ENCODE results near the gene MBD3L2.
"Not testable (repeated sequence)": the region's sequence is repeated elsewhere in the genome, so short reads cannot be mapped to it uniquely, and the experiment has no call there.

The MBD3L2 gene

GRCh38 chr19:7063339-7063738 lies 14.2 kb downstream of the MBD3L2 start:
- DNase-seq: no peak

GRCh38 chr19:7063764-7064418 lies 14.8 kb downstream of the MBD3L2 start:
- no peak for DNase-seq

GRCh38 chr19:7067122-7067521 lies 18.0 kb downstream of the MBD3L2 start:
- not testable (repeated sequence) for DNase-seq

- no peak for DNase-seq
Observed at GRCh38 chr19:7067716-7068115, 18.6 kb downstream of the MBD3L2 start.

- DNase-seq: no peak
Observed at GRCh38 chr19:7068599-7068998, 19.5 kb downstream of the MBD3L2 start.

GRCh38 chr19:7069042-7069903 lies 20.2 kb downstream of the MBD3L2 start, which contains the start of gene ZNF557:
TSS of gene ZNF557 (plus strand) at chr19:7069703. CDS start at chr19:7075075, 5,372 bp downstream.
- DNase-seq: peak; percentile 99

- DNase-seq: no peak
Observed at GRCh38 chr19:7069904-7070226, 20.7 kb downstream of the MBD3L2 start.

GRCh38 chr19:7072541-7072940 lies 23.4 kb downstream of the MBD3L2 start:
- DNase-seq: no peak

GRCh38 chr19:7074705-7075282 lies 25.7 kb downstream of the MBD3L2 start:
- DNase-seq: no peak

GRCh38 chr19:7076151-7076550 lies 27.0 kb downstream of the MBD3L2 start:
- no peak for DNase-seq

GRCh38 chr19:7078008-7078407 lies 28.9 kb downstream of the MBD3L2 start:
- DNase-seq: no peak

GRCh38 chr19:7083076-7083956 lies 34.2 kb downstream of the MBD3L2 start:
- no peak for DNase-seq

- no peak for DNase-seq
Observed at GRCh38 chr19:7088999-7089398, 39.9 kb downstream of the MBD3L2 start.

GRCh38 chr19:7098096-7098495 lies 49.0 kb downstream of the MBD3L2 start:
- DNase-seq: no peak

GRCh38 chr19:7098701-7099596 lies 49.8 kb downstream of the MBD3L2 start:
- peak; percentile 96 for DNase-seq

GRCh38 chr19:7099597-7099921 lies 50.4 kb downstream of the MBD3L2 start:
- DNase-seq: no peak

Data from right forelimb (tissue), 1 donor.